MCF 10A (cell line): ENCODE results near the gene GPC3. TPM values are rescaled to one million over a fixed set of nuclear protein-coding genes. Genes with fewer than 3 reads are reported as not detected.

ENCODE experiments used
- BruUV-seq: library from RNA; stranded (reverse); fragments of 400-500 nt; replicated peaks from 2 replicates; lab custom pipeline; 2021; lab: Mats Ljungman, UMichigan
- CTCF ChIA-PET: fragments of 300-600 bp; sonication (Branson Sonifier 250); formaldehyde crosslinking; extraction: SDS; loops from one replicate; lab custom pipeline; 2021; ENCODE audit warnings: antibody characterized with exemption, inconsistent platforms; lab: Yijun Ruan, JAX
- POLR2A ChIA-PET: fragments of 300-600, 350-650 bp; sonication (Branson Sonifier 250); formaldehyde crosslinking; extraction: SDS; loops from one replicate; lab custom pipeline; 2020; ENCODE audit warnings: antibody characterized with exemption, inconsistent platforms; lab: Yijun Ruan, JAX
- DNase-seq: peaks from one replicate; pipeline ENCODE4 v3.0.0-alpha.2; 2018; ENCODE audit not compliant: unreplicated experiment
- H3K27ac Mint-ChIP-seq: one replicate; pipeline ENCODE4 v1.8.0; 2022; ENCODE audit warnings: mild to moderate bottlenecking, low read depth, mixed read lengths; ENCODE audit not compliant: unreplicated experiment
- H3K27me3 Mint-ChIP-seq: one replicate; pipeline ENCODE4 v1.8.0; 2022; ENCODE audit warnings: mixed read lengths; ENCODE audit not compliant: insufficient read depth, unreplicated experiment
- H3K36me3 Mint-ChIP-seq: one replicate; pipeline ENCODE4 v1.8.0; 2022; ENCODE audit warnings: mild to moderate bottlenecking, moderate library complexity, mixed read lengths; ENCODE audit not compliant: insufficient read depth, unreplicated experiment
- H3K4me1 Mint-ChIP-seq: one replicate; pipeline ENCODE4 v1.8.0; 2022; ENCODE audit warnings: mixed read lengths; ENCODE audit not compliant: insufficient read depth, unreplicated experiment
- H3K4me3 Mint-ChIP-seq: one replicate; pipeline ENCODE4 v1.8.0; 2022; ENCODE audit warnings: mild to moderate bottlenecking, moderate library complexity, mixed read lengths; ENCODE audit not compliant: unreplicated experiment
- H3K9me3 Mint-ChIP-seq: one replicate; pipeline ENCODE4 v1.8.0; 2022; ENCODE audit warnings: mixed read lengths; ENCODE audit not compliant: unreplicated experiment
- CTCF ChIP-seq: fragments of 200-600 bp; IDR thresholded peaks from one replicate; pipeline ENCODE4 v1.8.0; 2022; ENCODE audit warnings: antibody characterized with exemption, mild to moderate bottlenecking; ENCODE audit not compliant: unreplicated experiment
- intact Hi-C: fragments of 100-400 bp; cut with micrococcal nuclease; formaldehyde crosslinking; loops from 2 replicates; pipeline ENCODE4 v1.14.1; 2022
- total RNA-seq: library from RNA; stranded (reverse); gene quantifications from 2 replicates; pipeline ENCODE4 v1.2.3, GENCODE V29; 2022

Gene GPC3
- total RNA-seq, 1 experiment from 2014 or later = 0.37 TPM

DNA sequence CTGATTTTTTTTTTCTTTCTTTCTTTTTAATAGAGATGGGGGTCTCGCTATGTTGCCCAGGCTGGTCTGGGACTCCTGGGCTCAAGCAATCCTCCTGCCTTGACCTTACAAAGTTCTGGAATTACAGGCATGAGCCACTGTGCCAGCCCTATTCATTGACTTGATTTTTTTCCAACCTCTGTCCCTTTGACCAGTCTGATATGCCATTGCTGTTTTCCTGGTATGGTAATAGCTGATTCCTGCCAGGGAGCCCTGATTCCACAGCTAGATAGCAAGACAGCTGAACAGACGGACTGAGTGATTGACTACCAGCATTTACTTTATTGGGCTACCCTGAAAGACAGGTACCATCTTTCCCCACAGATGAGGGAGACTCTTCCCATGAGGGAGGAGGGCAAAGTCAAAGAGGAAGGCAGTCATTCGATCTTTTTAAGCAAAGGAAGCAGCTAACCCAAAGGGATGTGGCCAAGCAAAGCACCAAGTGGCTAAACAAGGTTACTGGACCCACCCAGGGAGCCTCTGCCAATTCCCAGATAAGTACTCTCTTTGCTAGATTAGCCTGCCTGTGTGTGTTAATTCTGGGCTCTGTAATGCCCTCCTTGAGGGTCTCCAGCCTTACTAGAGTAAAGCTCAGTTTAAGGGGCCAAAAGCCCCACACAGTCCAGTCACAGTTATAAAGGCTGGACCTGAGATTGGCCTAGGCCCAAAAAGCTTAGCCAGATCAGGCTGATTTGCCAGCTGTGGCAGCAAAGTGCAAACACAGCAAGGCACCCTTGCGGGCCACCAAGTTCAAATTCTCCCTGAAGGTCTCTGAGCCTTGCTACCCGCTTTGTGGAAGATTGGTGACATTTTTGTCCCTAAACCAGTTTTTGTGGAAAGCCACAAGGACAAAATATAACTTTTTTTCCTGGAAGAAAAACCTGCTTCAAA, 377.7 kb downstream of the GPC3 start:
- POLR2A ChIA-PET = no interaction called here
- H3K9me3 Mint-ChIP-seq = no peaks in the 10 kb centered on the region

DNA sequence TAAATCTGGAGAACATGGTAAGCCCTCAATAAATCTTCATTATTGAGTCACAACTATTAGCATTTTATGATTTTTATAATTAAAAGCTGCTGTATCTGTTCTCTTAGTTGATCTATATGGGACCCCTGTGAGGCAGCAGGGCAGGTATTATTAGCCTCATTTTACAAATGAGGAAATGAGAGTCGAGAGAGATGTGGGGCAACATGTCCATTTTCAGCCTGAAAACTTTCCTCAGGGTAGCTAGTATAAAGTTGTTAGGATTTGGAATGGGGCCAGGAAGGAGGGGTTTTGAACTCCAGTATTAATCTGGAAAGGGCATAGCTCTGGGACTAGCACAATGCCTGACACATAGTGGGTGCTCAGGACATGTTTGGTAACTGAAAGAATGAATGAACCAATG, 378.4 kb downstream of the GPC3 start:
- intact Hi-C loops = no loop called here
- Mint-ChIP-seq H3K4me1 (no peaks in the 10 kb centered on the region), H3K4me3 (no peak overlapping the region), H3K27ac (no peak overlapping the region), H3K36me3 (no peaks in the 10 kb centered on the region), H3K9me3 (no peaks in the 10 kb centered on the region), H3K27me3 (peaks cover 40% of the 10 kb centered on the region)
- BruUV-seq = no TSS peak
- ChIA-PET CTCF (interaction anchor here (2.0 kb wide), 1 partner anchor 64 kb away, joined by 5 read pairs; no protein-coding TSS in a partner anchor), POLR2A (no interaction called here)
- DNase-seq = no peak
- TF ChIP-seq CTCF = no peak

More for the DNA sequence above, 377.7 kb downstream of the GPC3 start:
- no peak for DNase-seq
- BruUV-seq = no TSS peak
- CTCF ChIA-PET = interaction anchor here (0.6 to 2.0 kb wide), 3 partner anchors 42 to 273 kb away, joined by 3 to 5 read pairs (median 3); no protein-coding TSS in a partner anchor
- Mint-ChIP-seq H3K4me3 (no peak overlapping the region), H3K27me3 (peaks cover 41% of the 10 kb centered on the region), H3K27ac (no peak overlapping the region), H3K4me1 (no peaks in the 10 kb centered on the region), H3K36me3 (no peaks in the 10 kb centered on the region)
- intact Hi-C loops = no loop called here
- no peak for TF ChIP-seq CTCF

DNA sequence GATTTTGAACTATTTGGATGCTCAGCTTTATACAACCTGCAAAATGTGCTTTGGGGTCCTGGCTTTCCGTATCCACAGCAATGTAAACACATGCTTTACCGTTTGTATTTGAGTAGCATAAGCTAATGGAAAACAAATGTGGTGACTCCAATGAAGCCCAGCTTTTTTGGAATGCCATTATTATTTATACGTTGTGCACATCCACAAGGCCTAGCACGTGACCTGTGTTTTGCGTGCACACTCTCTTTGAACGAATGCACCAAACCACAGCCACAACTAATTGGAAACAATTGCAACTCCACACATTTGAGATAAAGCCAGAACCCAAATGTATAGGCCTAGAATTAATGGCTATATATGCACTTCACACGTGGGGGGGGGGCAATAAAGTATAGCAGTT, 380.6 kb downstream of the GPC3 start:
- intact Hi-C loops = no loop called here
- no peak for TF ChIP-seq CTCF
- H3K4me1 Mint-ChIP-seq = no peaks in the 10 kb centered on the region

GRCh38 chrX:133602881-133603280, 382.5 kb downstream of the GPC3 start:
- Mint-ChIP-seq H3K4me1 (no peaks in the 10 kb centered on the region), H3K27ac (no peak overlapping the region), H3K4me3 (no peak overlapping the region), H3K9me3 (no peaks in the 10 kb centered on the region), H3K27me3 (peaks cover 48% of the 10 kb centered on the region), H3K36me3 (no peaks in the 10 kb centered on the region)
- DNase-seq = no peak
- no TSS peak for BruUV-seq
- POLR2A ChIA-PET = interaction anchor here (0.5 to 0.7 kb wide), 2 partner anchors 37 to 1565 kb away, joined by 3 read pairs; no protein-coding TSS in a partner anchor
- no peak for TF ChIP-seq CTCF
- intact Hi-C loops = no loop called here
- CTCF ChIA-PET = no interaction called here

More for the DNA sequence above, 380.6 kb downstream of the GPC3 start:
- H3K27ac Mint-ChIP-seq = no peak overlapping the region
- no peaks in the 10 kb centered on the region for H3K36me3 Mint-ChIP-seq
- BruUV-seq = no TSS peak
- no peak overlapping the region for H3K4me3 Mint-ChIP-seq
- H3K9me3 Mint-ChIP-seq = no peaks in the 10 kb centered on the region
- peaks cover 41% of the 10 kb centered on the region for H3K27me3 Mint-ChIP-seq
- DNase-seq = no peak
- POLR2A ChIA-PET = interaction anchor here (0.6 kb wide), 1 partner anchor 295 kb away, joined by 3 read pairs; no protein-coding TSS in a partner anchor
- CTCF ChIA-PET = interaction anchor here (0.6 kb wide), 1 partner anchor 283 kb away, joined by 4 read pairs; no protein-coding TSS in a partner anchor
